Choroid plexus epithelial cell (primary cell): ENCODE results near the gene C12orf42.

Source experiments
- DNase-seq: peaks from one replicate; pipeline ENCODE4 v3.0.0-alpha.2; 2010; ENCODE audit warnings: low read depth
- H3K4me3 ChIP-seq: 2 replicates; pipeline ENCODE4 v1.5.1; 2011; ENCODE audit warnings: low read depth, mild to moderate bottlenecking, control low read depth, low read length, moderate library complexity
- CTCF ChIP-seq: conservative IDR thresholded peaks from 2 replicates; pipeline ENCODE4 v1.5.1; 2011; ENCODE audit warnings: low read depth, mild to moderate bottlenecking, control low read depth, inconsistent platforms, low read length, moderate library complexity

Gene C12orf42

GRCh38 chr12:103397536-103397935 is 98.2 kb downstream of the C12orf42 start:
- no peak for TF ChIP-seq CTCF
- no peak overlapping the region for H3K4me3 ChIP-seq
- no peak for DNase-seq

GRCh38 chr12:103392722-103393121 is 103.0 kb downstream of the C12orf42 start:
- no peak for TF ChIP-seq CTCF
- DNase-seq: no peak
- no peak overlapping the region for H3K4me3 ChIP-seq

- no peak for DNase-seq
- no peak overlapping the region for H3K4me3 ChIP-seq
- TF ChIP-seq CTCF: no peak
Observed at GRCh38 chr12:103391103-103391502, 104.7 kb downstream of the C12orf42 start.

GRCh38 chr12:103387385-103387784 is 108.4 kb downstream of the C12orf42 start:
- H3K4me3 ChIP-seq: no peak overlapping the region
- TF ChIP-seq CTCF: no peak
- DNase-seq: no peak

- no peak overlapping the region for H3K4me3 ChIP-seq
- no peak for TF ChIP-seq CTCF
- DNase-seq: no peak
Observed at GRCh38 chr12:103386451-103386850, 109.3 kb downstream of the C12orf42 start.

- no peak overlapping the region for H3K4me3 ChIP-seq
- DNase-seq: no peak
- no peak for TF ChIP-seq CTCF
Observed at GRCh38 chr12:103382736-103383346, 112.9 kb downstream of the C12orf42 start.

GRCh38 chr12:103382119-103382518 is 113.6 kb downstream of the C12orf42 start:
- no peak for DNase-seq
- H3K4me3 ChIP-seq: no peak overlapping the region
- no peak for TF ChIP-seq CTCF
